ENCODE results near the gene MSANTD1.

Gene MSANTD1

DNA sequence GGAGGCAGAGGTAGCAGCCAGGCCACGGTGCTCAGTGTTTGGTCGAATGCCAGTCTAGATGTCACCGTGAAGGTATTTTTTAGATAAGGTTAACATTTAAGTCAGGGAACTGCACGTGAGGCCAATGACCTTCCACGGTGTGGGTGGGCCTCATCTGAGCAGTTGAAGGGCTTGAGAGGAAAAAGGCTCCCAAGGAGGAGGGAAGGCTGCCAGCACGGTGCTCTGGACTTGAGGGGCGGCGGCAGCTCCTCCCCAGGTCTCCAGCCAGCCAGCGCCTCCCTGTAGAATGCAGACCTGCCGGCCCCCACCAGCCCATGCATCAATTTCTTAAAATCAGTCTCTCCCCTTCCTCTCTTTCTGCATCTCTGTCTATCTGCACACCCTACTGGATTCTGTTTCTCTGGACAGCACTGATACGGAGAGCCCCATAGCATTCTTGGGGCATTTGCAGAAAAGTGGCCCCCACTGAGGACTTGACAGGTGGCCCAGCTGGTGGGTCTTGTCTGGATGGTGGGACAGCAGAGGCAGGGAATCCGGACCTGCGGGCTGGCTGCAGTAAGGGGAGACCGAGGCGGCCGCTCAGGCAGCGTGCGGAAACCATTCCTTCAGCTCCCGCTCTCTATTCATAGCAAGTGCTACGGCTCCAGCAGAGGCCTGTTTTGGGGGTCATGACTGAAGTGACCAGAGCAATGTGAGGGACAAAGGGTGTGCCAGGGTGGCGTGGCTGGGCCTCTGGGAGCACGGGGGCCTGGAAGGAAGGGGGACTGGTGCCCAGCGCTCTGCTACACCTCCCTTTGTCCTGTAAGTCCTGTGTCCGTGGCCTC lies 36.0 kb downstream of the MSANTD1 start:
- no peak for ATAC-seq
- TF ChIP-seq CSDC2 (CRISPR knock-in tag; IDR thresholded peaks at IDR 0.05) (no peak), SNAI2 (CRISPR knock-in tag; IDR thresholded peaks at IDR 0.05) (no peak), ZFP3 (CRISPR knock-in tag; IDR thresholded peaks at IDR 0.05) (no peak), ARNTL (CRISPR knock-in tag; IDR thresholded peaks at IDR 0.05; ENCODE audit: borderline replicate concordance, low read depth) (no peak), ISL1 (CRISPR knock-in tag; IDR thresholded peaks at IDR 0.05) (no peak), ZNF70 (CRISPR knock-in tag; IDR thresholded peaks at IDR 0.05) (no peak)

- no peak for ATAC-seq
Measured at GRCh38 chr4:3285558-3286334, 36.8 kb downstream of the MSANTD1 start.

GRCh38 chr4:3286335-3287175 lies 37.6 kb downstream of the MSANTD1 start:
- ATAC-seq = no peak
- TF ChIP-seq ISL1 (CRISPR knock-in tag; IDR thresholded peaks at IDR 0.05) (no peak), ZNF70 (CRISPR knock-in tag; IDR thresholded peaks at IDR 0.05) (no peak)
- TF ChIP-seq, protein P1, sequence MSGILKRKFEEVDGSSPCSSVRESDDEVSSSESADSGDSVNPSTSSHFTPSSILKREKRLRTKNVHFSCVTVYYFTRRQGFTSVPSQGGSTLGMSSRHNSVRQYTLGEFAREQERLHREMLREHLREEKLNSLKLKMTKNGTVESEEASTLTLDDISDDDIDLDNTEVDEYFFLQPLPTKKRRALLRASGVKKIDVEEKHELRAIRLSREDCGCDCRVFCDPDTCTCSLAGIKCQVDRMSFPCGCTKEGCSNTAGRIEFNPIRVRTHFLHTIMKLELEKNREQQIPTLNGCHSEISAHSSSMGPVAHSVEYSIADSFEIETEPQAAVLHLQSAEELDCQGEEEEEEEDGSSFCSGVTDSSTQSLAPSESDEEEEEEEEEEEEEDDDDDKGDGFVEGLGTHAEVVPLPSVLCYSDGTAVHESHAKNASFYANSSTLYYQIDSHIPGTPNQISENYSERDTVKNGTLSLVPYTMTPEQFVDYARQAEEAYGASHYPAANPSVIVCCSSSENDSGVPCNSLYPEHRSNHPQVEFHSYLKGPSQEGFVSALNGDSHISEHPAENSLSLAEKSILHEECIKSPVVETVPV (CRISPR knock-in tag; IDR thresholded peaks at IDR 0.05) = no peak

More at GRCh38 chr4:3285558-3286334, 36.8 kb downstream of the MSANTD1 start:
- TF ChIP-seq ESRRG (CRISPR knock-in tag; IDR thresholded peaks at IDR 0.05) = no peak
- no peak for TF ChIP-seq RARB (CRISPR knock-in tag; IDR thresholded peaks at IDR 0.05)
- TF ChIP-seq ZNF565 (CRISPR knock-in tag; conservative IDR thresholded peaks at IDR 0.05; ENCODE audit: low read depth) = no peak
- no peak for TF ChIP-seq ZC3H10 (CRISPR knock-in tag; IDR thresholded peaks at IDR 0.05)
- TF ChIP-seq TCF4 (CRISPR knock-in tag; IDR thresholded peaks at IDR 0.05; ENCODE audit: borderline replicate concordance) = no peak
- no peak for TF ChIP-seq ARNTL (CRISPR knock-in tag; IDR thresholded peaks at IDR 0.05; ENCODE audit: borderline replicate concordance, low read depth)
- TF ChIP-seq ZNF8 (CRISPR knock-in tag; IDR thresholded peaks at IDR 0.05) = no peak
- TF ChIP-seq ZFP3 (CRISPR knock-in tag; IDR thresholded peaks at IDR 0.05) = no peak
- no peak for TF ChIP-seq GLIS3 (CRISPR knock-in tag; IDR thresholded peaks at IDR 0.05)
- no peak for TF ChIP-seq ZNF70 (CRISPR knock-in tag; IDR thresholded peaks at IDR 0.05)
- TF ChIP-seq, protein P2, sequence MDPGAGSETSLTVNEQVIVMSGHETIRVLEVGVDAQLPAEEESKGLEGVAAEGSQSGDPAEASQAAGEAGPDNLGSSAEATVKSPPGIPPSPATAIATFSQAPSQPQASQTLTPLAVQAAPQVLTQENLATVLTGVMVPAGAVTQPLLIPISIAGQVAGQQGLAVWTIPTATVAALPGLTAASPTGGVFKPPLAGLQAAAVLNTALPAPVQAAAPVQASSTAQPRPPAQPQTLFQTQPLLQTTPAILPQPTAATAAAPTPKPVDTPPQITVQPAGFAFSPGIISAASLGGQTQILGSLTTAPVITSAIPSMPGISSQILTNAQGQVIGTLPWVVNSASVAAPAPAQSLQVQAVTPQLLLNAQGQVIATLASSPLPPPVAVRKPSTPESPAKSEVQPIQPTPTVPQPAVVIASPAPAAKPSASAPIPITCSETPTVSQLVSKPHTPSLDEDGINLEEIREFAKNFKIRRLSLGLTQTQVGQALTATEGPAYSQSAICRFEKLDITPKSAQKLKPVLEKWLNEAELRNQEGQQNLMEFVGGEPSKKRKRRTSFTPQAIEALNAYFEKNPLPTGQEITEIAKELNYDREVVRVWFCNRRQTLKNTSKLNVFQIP (CRISPR knock-in tag; IDR thresholded peaks at IDR 0.05; ENCODE audit: borderline replicate concordance, low read depth) = no peak
- TF ChIP-seq CSDC2 (CRISPR knock-in tag; IDR thresholded peaks at IDR 0.05) = no peak
- TF ChIP-seq BACH2 (CRISPR knock-in tag; IDR thresholded peaks at IDR 0.05; ENCODE audit: borderline replicate concordance) = no peak
- TF ChIP-seq OSR1 (CRISPR knock-in tag; IDR thresholded peaks at IDR 0.05) = no peak
- TF ChIP-seq PATZ1 (CRISPR knock-in tag; IDR thresholded peaks at IDR 0.05; ENCODE audit: borderline replicate concordance) = no peak

DNA sequence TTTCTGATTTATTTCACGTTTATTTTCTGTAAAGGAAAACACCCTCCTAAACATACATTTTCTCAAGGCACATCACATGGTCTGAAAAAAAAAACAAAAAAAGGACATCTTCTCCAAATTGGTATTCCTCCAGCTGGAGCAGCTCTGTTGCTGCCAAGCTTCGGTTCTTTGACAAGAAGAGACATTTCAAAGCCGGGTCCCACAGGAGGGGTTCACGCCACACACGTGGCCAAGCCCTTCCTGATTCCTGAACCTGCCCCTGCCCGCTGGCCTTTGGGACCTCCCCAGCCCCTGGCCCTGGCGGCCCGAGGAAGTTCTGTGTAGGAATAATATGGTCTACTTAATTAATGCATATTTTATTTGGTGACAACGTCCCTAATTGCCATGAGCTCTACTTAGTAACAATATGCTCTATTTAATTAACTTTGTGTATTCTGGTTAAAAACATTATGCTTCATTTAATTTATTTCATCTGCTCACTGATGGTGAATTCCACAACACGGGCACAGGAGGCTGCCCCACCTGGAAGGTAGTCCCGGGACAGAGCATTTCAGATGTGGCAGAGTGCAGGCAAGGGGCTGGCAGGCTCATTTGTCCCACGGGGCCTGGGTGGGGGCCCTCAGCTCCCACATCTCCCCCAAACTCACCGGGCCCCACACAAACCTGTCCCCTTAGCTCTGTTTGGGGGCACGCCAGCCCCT lies 38.5 kb downstream of the MSANTD1 start:
- ATAC-seq = no peak
- no peak for TF ChIP-seq TSHZ2 (CRISPR knock-in tag; IDR thresholded peaks at IDR 0.05)
- TF ChIP-seq TCF4 (CRISPR knock-in tag; IDR thresholded peaks at IDR 0.05; ENCODE audit: borderline replicate concordance) = no peak
- no peak for TF ChIP-seq CSDC2 (CRISPR knock-in tag; IDR thresholded peaks at IDR 0.05)
- TF ChIP-seq ZFP30 (CRISPR knock-in tag; IDR thresholded peaks at IDR 0.05) = no peak
- no peak for TF ChIP-seq ISL1 (CRISPR knock-in tag; IDR thresholded peaks at IDR 0.05)
- no peak for TF ChIP-seq ZFP3 (CRISPR knock-in tag; IDR thresholded peaks at IDR 0.05)
- TF ChIP-seq ESRRG (CRISPR knock-in tag; IDR thresholded peaks at IDR 0.05) = no peak
- TF ChIP-seq TOX (CRISPR knock-in tag; IDR thresholded peaks at IDR 0.05; ENCODE audit: borderline replicate concordance) = no peak
- no peak for TF ChIP-seq BACH2 (CRISPR knock-in tag; IDR thresholded peaks at IDR 0.05; ENCODE audit: borderline replicate concordance)
- TF ChIP-seq, protein P1 (CRISPR knock-in tag; IDR thresholded peaks at IDR 0.05) = no peak
- no peak for TF ChIP-seq ZNF565 (CRISPR knock-in tag; conservative IDR thresholded peaks at IDR 0.05; ENCODE audit: low read depth)
- no peak for TF ChIP-seq GLIS3 (CRISPR knock-in tag; IDR thresholded peaks at IDR 0.05)
- TF ChIP-seq ZNF8 (CRISPR knock-in tag; IDR thresholded peaks at IDR 0.05) = no peak
- TF ChIP-seq ZNF70 (CRISPR knock-in tag; IDR thresholded peaks at IDR 0.05) = no peak
- no peak for TF ChIP-seq ZC3H10 (CRISPR knock-in tag; IDR thresholded peaks at IDR 0.05)

All from SK-N-SH treated with all-trans-retinoic acid at 6 μM for 48 hours (cell line).